Measurements from ENCODE around the gene NDUFB11. TPM values are rescaled to one million over a fixed set of nuclear protein-coding genes. Genes with fewer than 3 reads are reported as not detected.
A peak's percentile ranks its signal among the peaks of the same experiment; 100 is the strongest.

The NDUFB11 gene
- total RNA-seq (ENCODE audit: insufficient read depth, low replicate concordance) = 34.2 TPM

DNA sequence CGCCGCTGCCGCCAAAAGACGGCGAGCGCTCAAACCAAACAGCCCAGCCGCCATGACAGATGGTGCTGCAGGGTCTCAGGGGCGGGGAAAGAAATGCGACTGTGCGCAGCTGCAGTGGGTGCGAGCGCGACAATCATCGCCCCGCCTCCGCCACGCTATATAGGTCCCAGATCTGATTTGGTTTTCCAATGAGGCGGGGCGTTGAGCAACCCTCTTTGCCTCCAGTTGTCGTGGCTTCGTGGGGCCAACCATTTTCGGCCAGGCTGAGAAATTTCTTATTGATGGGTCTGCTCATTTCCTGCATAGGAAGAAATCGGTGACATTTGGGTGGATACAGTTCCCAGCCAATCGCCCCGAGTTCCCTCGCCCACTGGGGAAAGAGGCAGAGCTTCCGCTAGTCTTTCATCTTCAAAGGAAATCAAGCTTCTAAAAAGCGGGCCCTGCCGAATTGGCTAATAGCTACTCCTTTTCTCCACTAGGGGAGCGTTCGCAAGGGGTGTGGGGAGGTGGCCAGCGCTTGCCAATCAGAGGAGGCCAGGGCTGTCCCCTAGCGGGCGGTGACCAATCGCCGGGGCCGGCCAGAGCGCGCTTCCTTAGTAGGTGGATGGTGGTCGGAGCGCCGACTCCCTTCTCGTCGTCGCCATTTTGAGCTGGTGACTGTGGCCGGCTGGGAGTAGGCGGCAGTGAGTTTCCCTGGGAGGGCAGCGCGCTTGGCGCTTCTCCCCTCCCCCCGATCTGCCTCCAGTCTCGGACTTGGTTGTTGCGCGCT, at the start of gene NDUFB11, which contains the start of gene RBM10:
Gene NDUFB11 (minus strand): TSS at position 77 of the 769 bp plus-strand sequence. CDS start 23 bp downstream, at position 54.
Gene RBM10 (plus strand): TSS at position 596 of the 769 bp plus-strand sequence. CDS start 2,261 bp downstream, outside the sequence.
- peak; percentile 96 for DNase-seq (ENCODE audit: low spot score)

DNA sequence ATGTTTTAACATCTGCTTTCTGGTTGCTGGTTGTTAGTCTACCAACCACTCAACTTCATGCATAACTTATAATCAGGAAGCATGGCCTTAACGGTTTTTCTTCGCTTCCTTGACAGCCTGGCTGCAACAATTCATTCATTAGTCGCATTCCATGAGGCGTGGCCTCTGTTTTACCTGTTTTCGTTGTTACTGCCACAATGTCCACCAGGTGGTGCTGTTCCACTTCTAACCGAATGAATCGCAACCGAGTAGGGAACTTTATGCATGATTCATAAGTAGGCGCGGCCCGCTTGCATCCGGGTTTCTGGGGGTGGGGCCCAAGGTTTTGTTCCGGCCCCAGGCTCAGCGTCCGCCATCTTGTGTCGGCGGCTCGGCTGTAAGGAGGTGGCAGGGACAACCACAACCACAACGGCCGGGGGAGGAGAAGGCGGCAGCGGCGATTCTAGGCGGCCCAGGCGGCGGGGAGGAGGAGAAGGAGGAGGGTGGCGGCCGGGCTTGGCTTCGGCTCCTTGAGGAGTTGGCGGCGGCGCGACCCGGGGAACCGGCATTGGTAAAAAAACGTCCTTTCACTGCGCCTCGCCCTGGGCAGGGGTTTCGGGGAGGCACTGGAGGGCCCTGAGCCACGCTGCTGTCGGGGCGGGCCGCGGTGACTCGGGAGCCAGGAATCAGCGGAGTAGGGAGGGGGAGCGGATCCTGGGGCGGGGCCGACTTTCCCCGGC, 49.1 kb upstream of the NDUFB11 start, which contains the start of gene UBA1:
Gene UBA1 (plus strand): TSS at position 355 of the 719 bp plus-strand sequence. CDS start 4,974 bp downstream, outside the sequence.
- peak; percentile 94 for DNase-seq (ENCODE audit: low spot score)

GRCh38 chrX:47191806-47192401, 47.4 kb upstream of the NDUFB11 start:
- no peak for DNase-seq (ENCODE audit: low spot score)

- peak; percentile 19 for DNase-seq (ENCODE audit: low spot score)
Measured at GRCh38 chrX:47191331-47191730, 46.8 kb upstream of the NDUFB11 start.

DNA sequence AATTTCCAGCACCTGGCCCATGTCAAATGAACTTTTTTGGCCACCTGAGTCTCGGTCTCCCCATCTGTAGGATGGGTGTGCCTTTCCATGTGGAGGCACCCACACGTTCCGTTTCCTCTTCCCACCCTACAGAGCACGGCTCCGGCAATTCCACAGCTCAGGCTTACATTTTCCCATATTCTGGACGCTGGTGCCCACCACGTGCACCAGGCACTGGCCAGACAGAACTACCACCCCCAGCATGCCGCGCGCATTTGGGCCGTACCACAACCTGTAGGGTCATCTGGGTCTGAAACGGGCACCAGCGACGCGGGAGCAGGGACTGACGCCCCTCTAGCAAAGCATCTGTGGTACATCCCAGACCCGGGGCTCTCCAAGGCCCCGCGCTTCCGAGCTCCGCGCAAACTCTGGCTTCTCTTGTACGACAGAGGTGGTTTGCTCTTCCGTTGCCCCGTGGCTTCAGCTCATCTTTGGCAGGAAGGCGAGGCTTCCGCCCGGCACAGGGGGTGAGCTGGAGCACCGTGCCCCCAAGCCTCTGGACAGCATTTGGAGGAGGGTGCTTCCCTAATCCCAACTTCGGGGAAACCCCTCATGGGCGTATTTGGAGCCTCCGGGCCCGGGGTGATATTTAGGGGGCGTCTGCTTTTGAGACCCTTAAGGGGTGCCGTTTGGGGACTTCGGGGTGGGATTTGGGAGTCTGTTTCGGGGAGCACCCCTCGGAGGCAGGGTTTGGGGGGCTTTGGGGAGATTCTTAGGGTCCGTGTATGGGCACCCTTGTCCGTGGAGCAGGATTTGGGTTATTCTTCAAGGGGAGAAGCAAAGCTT, 46.2 kb upstream of the NDUFB11 start:
- DNase-seq (ENCODE audit: low spot score) = peak; percentile 90

GRCh38 chrX:47189906-47190305, 45.4 kb upstream of the NDUFB11 start:
- no peak for DNase-seq (ENCODE audit: low spot score)

GRCh38 chrX:47187106-47187677, 42.7 kb upstream of the NDUFB11 start:
- no peak for DNase-seq (ENCODE audit: low spot score)

GRCh38 chrX:47186096-47186740, 41.7 kb upstream of the NDUFB11 start:
- no peak for DNase-seq (ENCODE audit: low spot score)

GRCh38 chrX:47185241-47185640, 40.7 kb upstream of the NDUFB11 start:
- no peak for DNase-seq (ENCODE audit: low spot score)

GRCh38 chrX:47184486-47184885, 40.0 kb upstream of the NDUFB11 start:
- no peak for DNase-seq (ENCODE audit: low spot score)

- DNase-seq (ENCODE audit: low spot score) = no peak
Measured at GRCh38 chrX:47182106-47182700, 37.7 kb upstream of the NDUFB11 start.

GRCh38 chrX:47181301-47181700, 36.8 kb upstream of the NDUFB11 start:
- no peak for DNase-seq (ENCODE audit: low spot score)

GRCh38 chrX:47180346-47180745, 35.8 kb upstream of the NDUFB11 start:
- no peak for DNase-seq (ENCODE audit: low spot score)

GRCh38 chrX:47179928-47180255, 35.4 kb upstream of the NDUFB11 start:
- DNase-seq (ENCODE audit: low spot score) = no peak

DNA sequence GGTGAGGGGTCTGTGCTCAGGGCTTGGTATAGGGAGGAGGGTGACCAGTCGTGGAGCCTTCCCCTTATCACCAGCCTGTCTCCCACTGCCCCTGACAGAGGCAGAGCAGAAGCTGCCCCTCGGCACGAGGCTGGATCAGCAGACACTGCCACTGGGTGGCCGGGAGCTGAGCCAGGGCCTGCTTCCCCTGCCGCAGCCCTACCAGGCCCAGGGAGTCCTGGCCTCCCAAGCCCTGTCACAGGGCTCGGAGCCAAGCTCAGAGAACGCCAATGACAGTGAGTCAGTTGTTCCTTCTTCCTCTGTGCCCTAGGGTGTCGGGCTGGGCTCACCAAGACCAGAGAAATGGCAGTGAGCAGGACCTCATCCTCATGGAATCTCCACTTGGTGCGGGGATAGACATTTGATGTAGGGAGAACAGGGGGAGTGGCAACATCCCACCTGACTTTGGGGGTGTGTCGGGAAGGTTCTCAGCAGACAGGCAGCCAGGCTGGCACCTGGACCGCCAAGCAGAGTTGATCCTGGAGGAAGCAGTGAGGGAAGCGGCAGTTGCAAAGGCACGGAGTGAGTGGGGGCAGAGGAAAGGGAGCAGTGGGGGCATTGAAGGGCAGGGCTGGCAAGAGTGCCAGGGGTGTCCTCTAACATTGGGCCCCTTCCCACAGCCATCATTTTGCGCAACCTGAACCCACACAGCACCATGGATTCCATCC, 34.9 kb upstream of the NDUFB11 start:
- DNase-seq (ENCODE audit: low spot score) = no peak

GRCh38 chrX:47178337-47178736, 33.8 kb upstream of the NDUFB11 start:
- DNase-seq (ENCODE audit: low spot score) = no peak

DNA sequence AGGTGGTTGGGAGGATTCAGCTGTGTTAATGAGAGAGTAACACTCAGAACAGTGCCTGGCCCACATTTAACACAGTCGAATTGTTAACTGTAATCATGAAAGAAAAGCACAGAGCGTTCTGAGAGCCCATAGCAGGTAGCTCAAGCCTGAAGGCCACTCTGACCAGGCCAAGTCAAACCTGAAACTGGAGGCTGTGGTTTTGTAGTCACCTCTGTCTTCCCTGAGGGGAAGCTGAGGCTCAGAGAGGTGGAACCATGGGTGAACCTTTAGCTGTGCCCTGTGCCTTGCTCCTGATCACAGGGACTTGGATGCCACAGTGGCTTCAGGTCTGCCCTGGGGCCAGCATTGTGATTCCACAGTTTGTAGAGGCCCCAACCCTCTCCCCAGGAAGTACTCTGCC, 32.6 kb upstream of the NDUFB11 start:
- no peak for DNase-seq (ENCODE audit: low spot score)

- no peak for DNase-seq (ENCODE audit: low spot score)
Measured at GRCh38 chrX:47176101-47176740, 31.7 kb upstream of the NDUFB11 start.

DNA sequence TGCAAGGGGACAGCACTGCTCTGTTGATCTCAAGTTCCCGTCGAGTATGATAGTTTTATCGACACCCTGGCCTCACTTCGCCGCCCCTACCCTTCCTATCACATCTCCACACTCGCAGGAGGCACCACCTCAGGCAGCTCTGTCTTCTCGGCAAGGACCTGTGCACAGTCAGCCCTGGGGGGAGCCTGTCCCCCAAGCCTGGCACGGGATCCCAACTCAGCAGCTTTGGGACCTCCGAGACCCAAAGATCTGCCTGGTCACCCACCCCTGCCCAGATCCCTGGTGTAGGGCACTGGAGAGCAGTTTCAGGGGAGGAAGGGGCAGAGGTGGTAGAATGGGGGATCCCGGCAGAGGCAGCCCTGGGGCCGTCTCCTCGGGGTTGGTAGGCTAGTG, 31.1 kb upstream of the NDUFB11 start:
- DNase-seq (ENCODE audit: low spot score) = no peak
